Spleen (tissue), 11 donors: ENCODE data around the gene BMP3. TPM values are rescaled to one million over a fixed set of nuclear protein-coding genes. Genes with fewer than 3 reads are reported as not detected.

Source experiments
- DNase-seq: peaks from one replicate; pipeline ENCODE4 v3.0.0-alpha.2; 2020
- H3K27ac ChIP-seq, 8 donors: fragments of 200-600 bp; sonication (generic) in 7 of 8; 1 replicate in 4 of 8; 2 replicates in 4 of 8; pipeline versions ENCODE4 v1.5.0 to v1.8.0; 2016 to 2021; ENCODE audit warnings: inconsistent platforms in 4 of 8, mild to moderate bottlenecking in 4 of 8, moderate library complexity in 1 of 8
- H3K27me3 ChIP-seq, 7 donors: fragments of 200-600 bp; sonication (generic) in 6 of 7; replicated peaks in 1 of 7; 1 replicate in 4 of 7; 2 replicates in 3 of 7; pipeline versions ENCODE4 v1.5.0 to v1.8.0; 2016 to 2021; ENCODE audit warnings: inconsistent platforms in 3 of 7, mild to moderate bottlenecking in 1 of 7
- H3K36me3 ChIP-seq, 6 donors: fragments of 200-600 bp; sonication (generic) in 5 of 6; 1 replicate in 4 of 6; 2 replicates in 2 of 6; pipeline versions ENCODE4 v1.5.0 to v1.8.0; 2016 to 2021; ENCODE audit warnings: inconsistent platforms in 2 of 6
- H3K4me1 ChIP-seq, 6 donors: fragments of 200-600 bp; sonication (generic) in 5 of 6; 1 replicate in 3 of 6; 2 replicates in 3 of 6; pipeline versions ENCODE4 v1.5.0 to v1.8.0; 2016 to 2021; ENCODE audit warnings: inconsistent platforms in 3 of 6
- H3K4me3 ChIP-seq, 8 donors: fragments of 200-600 bp; sonication (generic) in 7 of 8; 1 replicate in 4 of 8; 2 replicates in 4 of 8; pipeline versions ENCODE4 v1.5.0 to v1.8.0; 2016 to 2021; ENCODE audit warnings: inconsistent platforms in 4 of 8, mild to moderate bottlenecking in 4 of 8, moderate library complexity in 2 of 8
- H3K9me3 ChIP-seq, 8 donors: fragments of 200-600 bp; sonication (generic) in 7 of 8; 1 replicate in 4 of 8; 2 replicates in 4 of 8; pipeline versions ENCODE4 v1.5.0 to v1.8.0; 2016 to 2021; ENCODE audit warnings: inconsistent platforms in 4 of 8
- POLR2A ChIP-seq, 3 donors: fragments of 450-650 bp; IDR thresholded peaks; one replicate each; pipeline ENCODE4 v1.5.1; 2017; ENCODE audit warnings: antibody characterized with exemption in 3 of 3, mild to moderate bottlenecking in 1 of 3
- POLR2AphosphoS5 ChIP-seq, 3 donors: sonication (generic); formaldehyde crosslinking; IDR thresholded peaks; one replicate each; pipeline ENCODE4 v1.5.1; 2017; ENCODE audit warnings: antibody characterized with exemption in 3 of 3
- WGBS, 5 donors: extraction: QIAGEN DNeasy Blood & Tissue Kit in 3 of 5; methylation state at CpG; one replicate each; pipeline versions ENCODE4 v1.1.5 to v1.1.7; 2013 to 2018; 5-methylcytosine and 5-hydroxymethylcytosine counted together
- intact Hi-C: fragments of 100-400 bp; cut with DNase I; formaldehyde crosslinking; loops from one replicate; pipeline ENCODE4 v1.15.0; 2023; ENCODE audit warnings: low total_unique reads
- polyA plus RNA-seq, 3 donors: library from polyadenylated mRNA; stranded (reverse); fragments of 200-250 nt; gene quantifications; one replicate each; pipeline ENCODE4 v1.2.1, GENCODE V29; 2013
- total RNA-seq, 7 donors: library from RNA; depleted of rRNA in 3 of 7; stranded (reverse); fragments of >200 nt in 3 of 7; fragmentation: NEBNext Ultra II Directional in 4 of 7; extraction: Animal tissue kit (Norgen Biotek cat#: 25700) in 4 of 7; gene quantifications; one replicate each; pipeline versions ENCODE4 v1.1.0 to v1.2.1, GENCODE V29; 2016 to 2021
- TF ChIP-seq, protein P1 (sequence below), 11 experiments: fragments of 200-600 bp in 7 of 11; fragments of 450-650 bp in 4 of 11; sonication (generic) in 4 of 11; IDR thresholded peaks in 8 of 11; conservative IDR thresholded peaks in 3 of 11; 1 replicate in 7 of 11; 2 replicates in 4 of 11; pipeline versions ENCODE4 v1.4.0 to v1.8.0; 2016 to 2021; ENCODE audit warnings: antibody characterized with exemption in 11 of 11, inconsistent platforms in 4 of 11, mild to moderate bottlenecking in 1 of 11
- donor health status: healthy with polysubstance abuse.
- donor health status: DM: no; HTN: no; CAD: no; lungs with moderate emphysema.
- donor health status: DM: no; HTN: no; CAD: no.
- donor health status: Bipolar disorder and iron deficiency.
- donor health status: healthy.
- donor health status: DM: no; HTN: no; CAD: no.
- donor health status: DM: yes; HTN: yes; CAD: no.

Gene BMP3
- total and polyA plus RNA-seq, 10 donors, result 0.06 to 0.33 (median 0.23) TPM; not detected in 3

DNA sequence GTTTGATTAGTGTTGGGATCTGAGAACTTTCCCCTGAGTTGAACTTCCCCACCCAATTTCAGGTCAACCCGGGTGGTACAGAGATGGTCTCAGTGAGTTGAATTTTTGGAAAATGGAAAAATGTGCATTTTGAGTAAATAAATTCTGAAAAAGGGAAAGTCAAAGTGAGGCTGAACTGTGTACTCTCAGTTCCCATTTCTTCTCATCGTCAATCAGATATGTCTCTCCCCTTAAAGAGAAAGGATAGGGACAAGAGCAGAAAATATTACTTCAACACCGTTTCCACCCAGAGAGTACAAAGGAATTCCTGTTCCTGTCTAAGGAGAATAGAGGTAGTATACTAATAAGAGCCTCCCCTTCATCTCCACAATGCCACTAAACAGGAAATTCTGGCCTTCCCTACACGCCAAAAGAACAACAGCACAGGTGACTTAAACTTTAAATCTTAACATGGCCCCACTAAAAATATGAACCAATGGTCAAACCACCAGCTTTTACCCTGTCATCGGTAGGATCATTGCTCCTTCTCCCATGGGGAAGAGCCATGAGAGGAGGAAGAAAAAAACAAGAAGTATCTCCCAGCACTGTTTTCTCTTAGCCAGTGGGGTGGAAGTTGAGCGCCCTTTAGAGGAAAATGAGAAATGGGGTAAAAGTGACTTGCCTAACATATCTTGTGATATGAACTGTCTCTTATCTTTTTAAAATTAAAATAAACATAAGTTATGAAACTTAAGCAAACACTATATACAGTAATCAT is 30.3 kb downstream of the BMP3 start:
- 58 to 71% (median 65%) methylated on average over 6 of the region's 6 CpGs for WGBS, 5 donors
- Histone ChIP-seq H3K9me3 (no peaks in the 10 kb centered on the region), H3K4me1 (no peaks in the 10 kb centered on the region), H3K36me3 (no peaks in the 10 kb centered on the region), H3K27ac (no peak overlapping the region), H3K4me3 (no peak overlapping the region), H3K27me3 (peaks cover 0 to 3% (median 0%) of the 10 kb centered on the region in 7 donors)
- no peak for DNase-seq
- intact Hi-C loops, result loop anchor here (10.0 kb wide), 1 partner anchor 294 kb away; no protein-coding TSS in a partner anchor
- TF ChIP-seq POLR2AphosphoS5 (IDR thresholded peaks at IDR 0.05), result no peak
- TF ChIP-seq POLR2A (IDR thresholded peaks at IDR 0.05), result no peak
- TF ChIP-seq, protein P1, sequence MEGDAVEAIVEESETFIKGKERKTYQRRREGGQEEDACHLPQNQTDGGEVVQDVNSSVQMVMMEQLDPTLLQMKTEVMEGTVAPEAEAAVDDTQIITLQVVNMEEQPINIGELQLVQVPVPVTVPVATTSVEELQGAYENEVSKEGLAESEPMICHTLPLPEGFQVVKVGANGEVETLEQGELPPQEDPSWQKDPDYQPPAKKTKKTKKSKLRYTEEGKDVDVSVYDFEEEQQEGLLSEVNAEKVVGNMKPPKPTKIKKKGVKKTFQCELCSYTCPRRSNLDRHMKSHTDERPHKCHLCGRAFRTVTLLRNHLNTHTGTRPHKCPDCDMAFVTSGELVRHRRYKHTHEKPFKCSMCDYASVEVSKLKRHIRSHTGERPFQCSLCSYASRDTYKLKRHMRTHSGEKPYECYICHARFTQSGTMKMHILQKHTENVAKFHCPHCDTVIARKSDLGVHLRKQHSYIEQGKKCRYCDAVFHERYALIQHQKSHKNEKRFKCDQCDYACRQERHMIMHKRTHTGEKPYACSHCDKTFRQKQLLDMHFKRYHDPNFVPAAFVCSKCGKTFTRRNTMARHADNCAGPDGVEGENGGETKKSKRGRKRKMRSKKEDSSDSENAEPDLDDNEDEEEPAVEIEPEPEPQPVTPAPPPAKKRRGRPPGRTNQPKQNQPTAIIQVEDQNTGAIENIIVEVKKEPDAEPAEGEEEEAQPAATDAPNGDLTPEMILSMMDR (IDR thresholded peaks at IDR 0.05 in 8 of 11, conservative IDR thresholded peaks at IDR 0.05 in 3 of 11), result no peak

DNA sequence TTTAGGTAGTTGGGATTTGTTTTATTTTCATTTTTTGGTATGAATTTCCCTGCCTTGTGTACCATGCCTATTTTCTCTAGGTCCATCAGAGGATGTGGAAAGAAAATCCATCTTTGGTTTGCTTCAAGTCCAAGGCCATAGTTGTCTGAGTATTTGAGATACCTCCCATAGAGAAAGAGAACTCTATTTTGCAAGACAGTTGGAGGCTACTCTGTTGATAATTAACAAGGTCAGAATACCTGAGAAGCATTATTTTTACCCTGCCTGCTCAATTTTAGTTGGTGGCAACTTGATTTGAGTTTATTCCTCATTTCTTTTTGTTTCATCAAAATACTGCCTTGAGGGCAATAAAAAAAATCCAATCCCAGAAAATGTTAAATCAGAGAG is 30.8 kb downstream of the BMP3 start:
- no peak for DNase-seq
- intact Hi-C loops, result loop anchor here (10.0 kb wide), 1 partner anchor 293 kb away; no protein-coding TSS in a partner anchor
- Histone ChIP-seq H3K4me3 (no peak overlapping the region), H3K36me3 (no peaks in the 10 kb centered on the region), H3K9me3 (no peaks in the 10 kb centered on the region), H3K27ac (no peak overlapping the region), H3K4me1 (no peaks in the 10 kb centered on the region), H3K27me3 (peaks cover 0 to 3% (median 0%) of the 10 kb centered on the region in 7 donors)
- TF ChIP-seq, protein P1 (IDR thresholded peaks at IDR 0.05 in 8 of 11, conservative IDR thresholded peaks at IDR 0.05 in 3 of 11), result no peak
- TF ChIP-seq POLR2A (IDR thresholded peaks at IDR 0.05), result no peak
- TF ChIP-seq POLR2AphosphoS5 (IDR thresholded peaks at IDR 0.05), result no peak

DNA sequence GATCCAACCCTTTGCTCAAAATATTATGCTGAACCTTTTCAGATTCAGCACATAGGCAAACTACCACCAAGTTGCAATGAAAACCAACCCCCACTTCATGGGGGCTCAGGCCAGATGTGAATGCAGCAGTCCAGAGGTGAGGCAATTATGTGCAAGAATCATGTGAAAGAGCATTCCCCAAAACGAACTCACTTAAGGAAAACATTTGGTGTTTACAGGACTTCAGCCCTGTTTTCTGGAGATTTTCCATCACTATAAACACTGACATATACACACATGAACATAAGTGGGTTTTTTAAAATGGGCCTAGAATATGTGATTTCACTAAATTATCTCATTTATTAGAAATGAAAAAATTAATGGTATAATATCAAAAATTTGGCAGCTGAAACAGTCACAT is 31.5 kb downstream of the BMP3 start:
- no peak for DNase-seq
- Histone ChIP-seq H3K9me3 (no peaks in the 10 kb centered on the region), H3K27me3 (peaks cover 0 to 3% (median 0%) of the 10 kb centered on the region in 7 donors), H3K4me3 (no peak overlapping the region), H3K4me1 (no peaks in the 10 kb centered on the region), H3K36me3 (no peaks in the 10 kb centered on the region), H3K27ac (no peak overlapping the region)
- TF ChIP-seq POLR2A (IDR thresholded peaks at IDR 0.05) (no peak), POLR2AphosphoS5 (IDR thresholded peaks at IDR 0.05) (no peak)
- TF ChIP-seq, protein P1 (IDR thresholded peaks at IDR 0.05 in 8 of 11, conservative IDR thresholded peaks at IDR 0.05 in 3 of 11), result no peak
- 40 to 64% (median 54%) methylated on average over 1 of the region's 1 CpG for WGBS, 5 donors
- intact Hi-C loops, result loop anchor here (10.0 kb wide), 1 partner anchor 293 kb away; no protein-coding TSS in a partner anchor

DNA sequence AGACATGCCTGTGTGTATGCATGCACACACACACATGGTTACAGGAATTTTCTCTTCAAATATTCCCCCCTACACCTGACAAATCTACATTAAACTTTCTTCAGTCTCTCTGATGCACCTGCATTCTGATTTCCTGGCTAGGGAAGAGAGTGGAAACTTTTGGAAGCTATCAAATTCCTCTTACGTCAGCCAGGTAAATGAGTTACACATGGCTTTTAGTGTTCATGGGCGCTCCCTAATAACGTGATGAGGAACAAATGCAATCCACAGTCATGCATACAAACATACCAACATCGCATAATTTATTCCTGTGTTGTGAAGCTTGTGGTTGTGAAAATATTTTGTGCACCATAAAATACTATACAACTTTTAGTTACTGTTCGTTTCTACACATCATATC is 34.9 kb downstream of the BMP3 start:
- Histone ChIP-seq H3K4me1 (no peaks in the 10 kb centered on the region), H3K27me3 (peaks cover 0 to 3% (median 0%) of the 10 kb centered on the region in 7 donors), H3K36me3 (no peaks in the 10 kb centered on the region), H3K4me3 (no peak overlapping the region), H3K9me3 (no peaks in the 10 kb centered on the region), H3K27ac (no peak overlapping the region)
- DNase-seq, result no peak
- TF ChIP-seq, protein P1 (IDR thresholded peaks at IDR 0.05 in 8 of 11, conservative IDR thresholded peaks at IDR 0.05 in 3 of 11), result no peak
- TF ChIP-seq POLR2AphosphoS5 (IDR thresholded peaks at IDR 0.05) (no peak), POLR2A (IDR thresholded peaks at IDR 0.05) (no peak)
- 60 to 77% (median 74%) methylated on average over 5 of the region's 5 CpGs for WGBS, 5 donors
- intact Hi-C loops, result loop anchor here (10.0 kb wide), 1 partner anchor 289 kb away; no protein-coding TSS in a partner anchor
